K562 (cell line): Measurements from ENCODE around the gene CCDC77. TPM values are rescaled to one million over a fixed set of nuclear protein-coding genes. Genes with fewer than 3 reads are reported as not detected.

Experiments used
- ATF1 ChIP-seq, 2 experiments: fragments of 450-650 bp in 1 of 2; IDR thresholded peaks; 2 replicates each; pipeline ENCODE4 v1.6.1; 2016; ENCODE audit warnings: missing compliant biosample characterization in 1 of 2, missing genetic modification characterization in 1 of 2
- BRD9 ChIP-seq: fragments of 450-650 bp; IDR thresholded peaks from 2 replicates; pipeline ENCODE4 v1.6.1; 2018; ENCODE audit warnings: low read depth; ENCODE audit not compliant: partially characterized antibody
- CXXC5 ChIP-seq: fragments of 250-450 bp; sonication (Bioruptor Pico); IDR thresholded peaks from 2 replicates; pipeline ENCODE4 v1.8.0; 2022; ENCODE audit warnings: inconsistent platforms, mild to moderate bottlenecking, moderate library complexity
- GABPB1 ChIP-seq: sonication (generic); formaldehyde crosslinking; IDR thresholded peaks from 2 replicates; pipeline ENCODE4 v1.8.0; 2022; ENCODE audit warnings: mild to moderate bottlenecking, missing genetic modification reagents
- GTF2A2 ChIP-seq: IDR thresholded peaks from 2 replicates; pipeline ENCODE4 v1.6.1; 2016; ENCODE audit warnings: mild to moderate bottlenecking, missing genetic modification characterization, missing compliant biosample characterization
- HINFP ChIP-seq: fragments of 450-650 bp; conservative IDR thresholded peaks from 2 replicates; pipeline ENCODE4 v1.6.1; 2016; ENCODE audit warnings: missing genetic modification characterization, low read depth, mild to moderate bottlenecking, control low read depth, missing compliant biosample characterization
- HSF4 ChIP-seq: fragments of 250-450 bp; sonication (Bioruptor Pico); IDR thresholded peaks from 2 replicates; pipeline ENCODE4 v2.1.2; 2022; ENCODE audit warnings: mild to moderate bottlenecking, moderate library complexity, borderline replicate concordance
- MLLT1 ChIP-seq, 2 experiments: fragments of 450-650 bp; IDR thresholded peaks; 2 replicates each; pipeline ENCODE4 v1.6.1; 2016
- SIRT6 ChIP-seq: IDR thresholded peaks from one replicate; pipeline ENCODE4 v1.6.1; 2012; ENCODE audit warnings: low read depth, mild to moderate bottlenecking, control low read depth, inconsistent platforms, low read length, moderate library complexity
- SNAPC5 ChIP-seq: fragments of 250-450 bp; sonication (Bioruptor Pico); IDR thresholded peaks from 2 replicates; pipeline ENCODE4 v1.8.0; 2021; ENCODE audit warnings: moderate library complexity, mild to moderate bottlenecking, inconsistent platforms
- SREBF1 ChIP-seq: fragments of 150-350 bp; IDR thresholded peaks from 2 replicates; pipeline ENCODE4 v1.6.1; 2014; ENCODE audit warnings: antibody characterized with exemption, low read depth, low read length, borderline replicate concordance
- SREBF2 ChIP-seq: sonication (generic); formaldehyde crosslinking; IDR thresholded peaks from 2 replicates; pipeline ENCODE4 v1.4.0; 2020; ENCODE audit warnings: mild to moderate bottlenecking, missing genetic modification reagents
- THRA ChIP-seq: fragments of 450-650 bp; IDR thresholded peaks from 2 replicates; pipeline ENCODE4 v1.6.1; 2017; ENCODE audit warnings: mild to moderate bottlenecking, moderate library complexity
- U2AF2 ChIP-seq: fragments of 200-400 bp; formaldehyde crosslinking; optimal IDR thresholded peaks from 2 replicates; pipeline ENCODE3; 2017; ENCODE audit warnings: low read depth, mild to moderate bottlenecking, low read length
- ZFP91 ChIP-seq: sonication (generic); formaldehyde crosslinking; IDR thresholded peaks from 2 replicates; pipeline ENCODE4 v1.8.0; 2022; ENCODE audit warnings: mild to moderate bottlenecking, missing genetic modification reagents
- ZFX ChIP-seq: sonication (generic); formaldehyde crosslinking; IDR thresholded peaks from 2 replicates; pipeline ENCODE4 v1.8.0; 2022; ENCODE audit warnings: mild to moderate bottlenecking, missing genetic modification reagents, moderate library complexity
- ZNF121 ChIP-seq: sonication (generic); formaldehyde crosslinking; conservative IDR thresholded peaks from 2 replicates; pipeline ENCODE4 v1.8.0; 2022; ENCODE audit warnings: missing genetic modification reagents
- ZNF384 ChIP-seq: IDR thresholded peaks from 2 replicates; pipeline ENCODE4 v1.6.1; 2012; ENCODE audit warnings: low read depth, low read length, improper control_type of control experiment
- ZNF398 ChIP-seq: fragments of 250-450 bp; sonication (Bioruptor Pico); IDR thresholded peaks from 2 replicates; pipeline ENCODE4 v1.8.0; 2021; ENCODE audit warnings: moderate library complexity, mild to moderate bottlenecking, inconsistent platforms
- ZNF408 ChIP-seq: fragments of 250-450 bp; sonication (Bioruptor Pico); IDR thresholded peaks from 2 replicates; pipeline ENCODE4 v1.4.0; 2020; ENCODE audit warnings: low read depth, mild to moderate bottlenecking, moderate library complexity
- polyA plus RNA-seq, 8 experiments: library from polyadenylated mRNA; depleted of rRNA in 4 of 8; stranded (reverse) in 5 of 8; unstranded in 3 of 8; fragments of >200 nt; fragmentation: Nextera tagmentation in 2 of 8; fragmentation: Illumina TruSeq in 1 of 8; extraction: Ambion mirVana in 2 of 8; extraction: Trizol in 1 of 8; gene quantifications; 2 replicates each; pipeline versions ENCODE4 v1.2.1 to v1.2.3, GENCODE V29; 2011 to 2014; ENCODE audit warnings: inconsistent platforms in 1 of 8, missing spikeins in 1 of 8
- total RNA-seq, 7 experiments: library from RNA; depleted of rRNA in 6 of 7; stranded (reverse); fragments of >200 nt in 6 of 7; fragmentation: Illumina TruSeq in 2 of 7; extraction: Trizol in 2 of 7; gene quantifications; 2 replicates each; pipeline versions ENCODE4 v1.2.1 to v1.2.3, GENCODE V29; 2011 to 2021; ENCODE audit warnings: low replicate concordance in 1 of 7

Gene CCDC77
- total and polyA plus RNA-seq, 9 of the 15 experiments (the other 6 are each of a cell fraction or from before 2014, with no cell fraction given), result 10.5 to 26.5 (median 17.8) TPM

- TF ChIP-seq GABPB1 (CRISPR knock-in tag) (peak; percentile 30; the same call in 1 of the 2 replicates), SREBF1 (no peak), ZNF384 (no peak), HINFP (tag) (no peak), HSF4 (no peak), U2AF2 (no peak), SREBF2 (no peak), ZFP91 (CRISPR knock-in tag) (no peak), CXXC5 (CRISPR knock-in tag) (peak; percentile 84), SNAPC5 (no peak), ZNF398 (no peak), BRD9 (no peak), ZNF408 (CRISPR knock-in tag) (no peak), GTF2A2 (tag) (no peak), MLLT1 (IDR thresholded peaks at IDR 0.05) (peak; percentile 65 to 80; a peak in 2 of 4 replicates), SIRT6 (no peak), ATF1 (CRISPR knock-in tag; IDR thresholded peaks at IDR 0.05) (no peak), ATF1 (tag; IDR thresholded peaks at IDR 0.05) (peak; percentile 81), ZFX (peak; percentile 77), THRA (no peak), ZNF121 (CRISPR knock-in tag) (no peak)
Observed at GRCh38 chr12:401235-402028, at the start of gene CCDC77 (continued).
